IMR-90 (cell line): ENCODE measurements around the gene SOX21.

Source experiments
- POLR2A ChIP-seq: IDR thresholded peaks from 2 replicates; pipeline ENCODE4 v1.6.1; 2012; ENCODE audit warnings: mild to moderate bottlenecking, low read depth, low read length
- RAD21 ChIP-seq: IDR thresholded peaks from 2 replicates; pipeline ENCODE4 v1.6.1; 2012; ENCODE audit warnings: low read length, improper control_type of control experiment
- SMC3 ChIP-seq: fragments of 150-350 bp; IDR thresholded peaks from 2 replicates; pipeline ENCODE4 v1.6.1; 2016; ENCODE audit warnings: low read depth, mild to moderate bottlenecking, antibody characterized with exemption, low read length, moderate library complexity

GRCh38 chr13:94753327-94753726, 41.0 kb upstream of the SOX21 start:
- TF ChIP-seq SMC3 (no peak), RAD21 (no peak), POLR2A (no peak)
